IMR-90 (cell line): ENCODE results near the gene SLC6A11. TPM values are rescaled to one million over a fixed set of nuclear protein-coding genes. Genes with fewer than 3 reads are reported as not detected.

Experiments used
- ATAC-seq: fragments of 200-7000 bp; cut with Tn5 transposase; 2 replicates; pipeline ENCODE4 v1.9.1; 2020; ENCODE audit warnings: low read depth, mild to moderate bottlenecking, moderate library complexity
- BruUV-seq: library from RNA; stranded (reverse); fragments of 400-500 nt; replicated peaks from 2 replicates; lab custom pipeline; 2021; lab: Mats Ljungman, UMichigan
- CTCF ChIA-PET: fragments of 300-600 bp; formaldehyde crosslinking; extraction: SDS; loops from one replicate; lab custom pipeline; 2021; ENCODE audit warnings: antibody characterized with exemption; lab: Yijun Ruan, JAX
- POLR2A ChIA-PET: fragments of 300-600 bp; sonication (Branson Sonifier 250); formaldehyde crosslinking; loops from one replicate; lab custom pipeline; 2022; ENCODE audit warnings: antibody characterized with exemption; ENCODE audit not compliant: unreplicated experiment; lab: Charles Lee
- DNase-seq: peaks from one replicate; pipeline ENCODE4 v3.0.0; 2013
- H2AFZ ChIP-seq: replicated peaks from 2 replicates; pipeline ENCODE3; 2013; ENCODE audit warnings: low read length, mild to moderate bottlenecking; ENCODE audit not compliant: poor library complexity
- H2AK5ac ChIP-seq: 2 replicates; pipeline ENCODE4 v1.6.1; 2013; ENCODE audit warnings: low read depth, low read length, inconsistent platforms
- H2AK9ac ChIP-seq: replicated peaks from 2 replicates; pipeline ENCODE3; 2013; ENCODE audit warnings: mild to moderate bottlenecking, low read depth, low read length, moderate library complexity; ENCODE audit not compliant: poor library complexity
- H2BK120ac ChIP-seq: 2 replicates; pipeline ENCODE4 v1.6.1; 2013; ENCODE audit warnings: low read depth, low read length, inconsistent platforms
- H2BK15ac ChIP-seq: 3 replicates; pipeline ENCODE4 v1.6.1; 2013; ENCODE audit warnings: low read depth, low read length, inconsistent platforms
- H2BK20ac ChIP-seq: 2 replicates; pipeline ENCODE4 v1.6.1; 2013; ENCODE audit warnings: low read depth, mild to moderate bottlenecking, inconsistent platforms, low read length, moderate library complexity
- H2BK5ac ChIP-seq: 2 replicates; pipeline ENCODE4 v1.6.1; 2013; ENCODE audit warnings: mild to moderate bottlenecking, low read depth, low read length, inconsistent platforms; ENCODE audit not compliant: poor library complexity, severe bottlenecking
- H3K14ac ChIP-seq: replicated peaks from 2 replicates; pipeline ENCODE4 v1.6.1; 2013; ENCODE audit warnings: low read depth, low read length, inconsistent platforms
- H3K18ac ChIP-seq: 2 replicates; pipeline ENCODE4 v1.6.1; 2013; ENCODE audit warnings: low read depth, low read length, control low read depth
- H3K23ac ChIP-seq: 2 replicates; pipeline ENCODE4 v1.6.1; 2013; ENCODE audit warnings: low read depth, low read length, inconsistent platforms
- H3K27ac ChIP-seq: 2 replicates; pipeline ENCODE4 v1.5.1; 2013; ENCODE audit warnings: mild to moderate bottlenecking, control low read depth, low read length; ENCODE audit not compliant: insufficient read depth
- H3K27me3 ChIP-seq: 2 replicates; pipeline ENCODE4 v1.6.1; 2013; ENCODE audit warnings: low read length; ENCODE audit not compliant: control insufficient read depth, insufficient read depth
- H3K36me3 ChIP-seq: 2 replicates; pipeline ENCODE4 v1.6.1; 2013; ENCODE audit warnings: low read length, mixed read lengths; ENCODE audit not compliant: control insufficient read depth, insufficient read depth
- H3K4ac ChIP-seq: 2 replicates; pipeline ENCODE4 v1.6.1; 2013; ENCODE audit warnings: low read depth, low read length, inconsistent platforms
- H3K4me1 ChIP-seq: 2 replicates; pipeline ENCODE4 v1.6.1; 2013; ENCODE audit warnings: low read length, mixed read lengths; ENCODE audit not compliant: control insufficient read depth, insufficient read depth
- H3K4me2 ChIP-seq: 2 replicates; pipeline ENCODE4 v1.6.1; 2013; ENCODE audit warnings: low read depth, mild to moderate bottlenecking, control low read depth, low read length, moderate library complexity
- H3K4me3 ChIP-seq: 2 replicates; pipeline ENCODE4 v1.5.1; 2013; ENCODE audit warnings: low read depth, mild to moderate bottlenecking, control low read depth, low read length, moderate library complexity; ENCODE audit not compliant: insufficient read depth
- H3K56ac ChIP-seq: 2 replicates; pipeline ENCODE4 v1.6.1; 2013; ENCODE audit warnings: low read length, inconsistent platforms; ENCODE audit not compliant: insufficient read depth; ENCODE audit errors: extremely low read depth
- H3K79me1 ChIP-seq, 2 experiments: 2 replicates each; pipeline ENCODE4 v1.6.1; 2013; ENCODE audit warnings: low read length in 2 of 2, inconsistent platforms in 1 of 2, low read depth in 1 of 2
- H3K9ac ChIP-seq: 2 replicates; pipeline ENCODE4 v1.6.1; 2013; ENCODE audit warnings: low read depth, low read length, control low read depth
- H3K9me1 ChIP-seq: 2 replicates; pipeline ENCODE4 v1.6.1; 2013; ENCODE audit warnings: low read length, inconsistent platforms; ENCODE audit not compliant: insufficient read depth
- H3K9me3 ChIP-seq: 2 replicates; pipeline ENCODE4 v1.6.1; 2013; ENCODE audit warnings: low read length; ENCODE audit not compliant: control insufficient read depth, insufficient read depth
- H4K20me1 ChIP-seq: 2 replicates; pipeline ENCODE4 v1.6.1; 2013; ENCODE audit warnings: low read length, inconsistent platforms; ENCODE audit not compliant: insufficient read depth
- H4K5ac ChIP-seq: 2 replicates; pipeline ENCODE4 v1.6.1; 2013; ENCODE audit warnings: mild to moderate bottlenecking, low read depth, low read length, control low read depth
- H4K8ac ChIP-seq, 2 experiments: 2 replicates each; pipeline ENCODE4 v1.6.1; 2013; ENCODE audit warnings: low read depth in 2 of 2, low read length in 2 of 2, control low read depth in 1 of 2, inconsistent platforms in 1 of 2
- H4K91ac ChIP-seq: 2 replicates; pipeline ENCODE4 v1.6.1; 2013; ENCODE audit warnings: low read depth, low read length, inconsistent platforms; ENCODE audit not compliant: insufficient read depth
- BHLHE40 ChIP-seq: fragments of 150-350 bp; IDR thresholded peaks from 2 replicates; pipeline ENCODE4 v1.6.1; 2016; ENCODE audit warnings: mild to moderate bottlenecking, low read depth, low read length
- CEBPB ChIP-seq: IDR thresholded peaks from 2 replicates; pipeline ENCODE4 v1.6.1; 2012; ENCODE audit warnings: low read depth, low read length, improper control_type of control experiment
- CHD1 ChIP-seq: IDR thresholded peaks from 2 replicates; pipeline ENCODE4 v1.6.1; 2012; ENCODE audit warnings: low read depth, low read length, improper control_type of control experiment
- CTCF ChIP-seq: conservative IDR thresholded peaks from 2 replicates; pipeline ENCODE4 v1.5.1; 2012; ENCODE audit warnings: mild to moderate bottlenecking, low read depth, low read length, improper control_type of control experiment
- ELK1 ChIP-seq: fragments of 150-350 bp; IDR thresholded peaks from 2 replicates; pipeline ENCODE4 v1.6.1; 2016; ENCODE audit warnings: low read depth, mild to moderate bottlenecking, low read length, moderate library complexity, borderline replicate concordance
- FOS ChIP-seq: fragments of 150-350 bp; IDR thresholded peaks from 2 replicates; pipeline ENCODE4 v1.6.1; 2016; ENCODE audit warnings: low read depth, low read length
- MAFK ChIP-seq: IDR thresholded peaks from 2 replicates; pipeline ENCODE4 v1.6.1; 2012; ENCODE audit warnings: low read depth, low read length, improper control_type of control experiment
- MAZ ChIP-seq: IDR thresholded peaks from 2 replicates; pipeline ENCODE4 v1.6.1; 2012; ENCODE audit warnings: low read depth, mild to moderate bottlenecking, low read length, improper control_type of control experiment, moderate library complexity, borderline replicate concordance
- MXI1 ChIP-seq: IDR thresholded peaks from 2 replicates; pipeline ENCODE4 v1.6.1; 2012; ENCODE audit warnings: low read depth, mild to moderate bottlenecking, low read length, moderate library complexity, borderline replicate concordance
- NFE2L2 ChIP-seq: fragments of 150-350 bp; IDR thresholded peaks from 2 replicates; pipeline ENCODE4 v1.6.1; 2016; ENCODE audit warnings: low read depth, mild to moderate bottlenecking, low read length
- POLR2A ChIP-seq: IDR thresholded peaks from 2 replicates; pipeline ENCODE4 v1.6.1; 2012; ENCODE audit warnings: mild to moderate bottlenecking, low read depth, low read length
- RAD21 ChIP-seq: IDR thresholded peaks from 2 replicates; pipeline ENCODE4 v1.6.1; 2012; ENCODE audit warnings: low read length, improper control_type of control experiment
- RCOR1 ChIP-seq: IDR thresholded peaks from 2 replicates; pipeline ENCODE4 v1.6.1; 2012; ENCODE audit warnings: mild to moderate bottlenecking, low read length, improper control_type of control experiment; ENCODE audit not compliant: insufficient replicate concordance
- RFX5 ChIP-seq: IDR thresholded peaks from 2 replicates; pipeline ENCODE4 v1.8.0; 2012; ENCODE audit warnings: low read depth, mild to moderate bottlenecking, low read length, moderate library complexity
- SMC3 ChIP-seq: fragments of 150-350 bp; IDR thresholded peaks from 2 replicates; pipeline ENCODE4 v1.6.1; 2016; ENCODE audit warnings: low read depth, mild to moderate bottlenecking, antibody characterized with exemption, low read length, moderate library complexity
- USF2 ChIP-seq: fragments of 150-350 bp; IDR thresholded peaks from 2 replicates; pipeline ENCODE4 v1.6.1; 2017; ENCODE audit warnings: mild to moderate bottlenecking, antibody characterized with exemption, low read length, low read depth
- WGBS, 2 experiments: methylation state at CpG; one replicate each; pipeline versions ENCODE4 v1.1.5 to v1.1.7; 2013; ENCODE audit warnings: missing lambda C conversion rate in 2 of 2; ENCODE audit not compliant: insufficient read length in 1 of 2; ENCODE audit errors: extremely low coverage in 2 of 2; 5-methylcytosine and 5-hydroxymethylcytosine counted together
- dilution Hi-C: fragments of 300-500 bp; cut with HindIII; formaldehyde crosslinking; loops from one replicate; pipeline ENCODE4 v1.14.3; 2018; ENCODE audit warnings: low sequenced_read_pairs; ENCODE audit not compliant: unreplicated experiment
- in situ Hi-C: fragments of 300-500 bp; cut with MboI; formaldehyde crosslinking; loops from 3 replicates; pipeline ENCODE4 v1.14.3; 2019; ENCODE audit warnings: low sequenced_read_pairs, inconsistent platforms, mixed read lengths
- intact Hi-C: fragments of 100-400 bp; cut with micrococcal nuclease; formaldehyde crosslinking; loops from 2 replicates; pipeline ENCODE4 v1.10.0; 2022
- polyA plus RNA-seq, 3 experiments: library from polyadenylated mRNA; depleted of rRNA; stranded (reverse); fragments of >200 nt; gene quantifications; 2 replicates each; pipeline ENCODE4 v1.2.3, GENCODE V29; 2012; ENCODE audit warnings: low replicate concordance in 1 of 3
- total RNA-seq: library from RNA; depleted of rRNA; stranded (reverse); fragments of >200 nt; gene quantifications from 2 replicates; pipeline ENCODE4 v1.2.3, GENCODE V29; 2012

SLC6A11 gene
- total and polyA plus RNA-seq, 2 of the 4 experiments (the other 2 are of a cell fraction) = not detected

GRCh38 chr3:10980312-10980711 lies 164.3 kb downstream of the SLC6A11 start:
- H4K91ac ChIP-seq = no peak overlapping the region
- DNase-seq (no peak), ATAC-seq (no peak)
- no peak overlapping the region for H3K14ac ChIP-seq
- H2BK20ac ChIP-seq = no peak overlapping the region
- no peak overlapping the region for H2AK9ac ChIP-seq
- H3K79me1 ChIP-seq = no peaks in the 10 kb centered on the region
- no TSS peak for BruUV-seq
- intact Hi-C loops (no loop called here), dilution Hi-C loops (no loop called here), in situ Hi-C loops (no loop called here)
- H3K9ac ChIP-seq = no peak overlapping the region
- no peak overlapping the region for H4K8ac ChIP-seq
- no peak overlapping the region for H3K23ac ChIP-seq
- no peak overlapping the region for H2AFZ ChIP-seq
- H3K4me2 ChIP-seq = no peak overlapping the region
- peaks cover 17% of the 10 kb centered on the region for H3K27me3 ChIP-seq
- H4K20me1 ChIP-seq = no peaks in the 10 kb centered on the region
- H3K9me1 ChIP-seq = no peaks in the 10 kb centered on the region
- H3K4ac ChIP-seq = no peak overlapping the region
- H4K5ac ChIP-seq = no peak overlapping the region
- no peak overlapping the region for H2AK5ac ChIP-seq
- no peaks in the 10 kb centered on the region for H3K4me1 ChIP-seq
- TF ChIP-seq CHD1 (no peak), RFX5 (no peak), ELK1 (no peak), CTCF (no peak), RCOR1 (no peak), POLR2A (no peak), FOS (no peak), NFE2L2 (no peak), BHLHE40 (no peak), MAZ (no peak), CEBPB (no peak), RAD21 (no peak), USF2 (no peak), SMC3 (no peak), MXI1 (no peak), MAFK (no peak)
- H3K9me3 ChIP-seq = no peaks in the 10 kb centered on the region
- H3K27ac ChIP-seq = no peak overlapping the region
- no peak overlapping the region for H2BK120ac ChIP-seq
- ChIA-PET POLR2A (no interaction called here), CTCF (interaction anchor here (0.9 kb wide), 1 partner anchor 33 kb away, joined by 3 read pairs; no protein-coding TSS in a partner anchor)
- H3K18ac ChIP-seq = no peak overlapping the region
- no CpG with 5 or more reads among the region's 7 CpGs for WGBS, 2 experiments
- no peaks in the 10 kb centered on the region for H3K36me3 ChIP-seq
- H2BK5ac ChIP-seq = no peak overlapping the region
- no peak overlapping the region for H3K56ac ChIP-seq
- H2BK15ac ChIP-seq = no peak overlapping the region
- no peak overlapping the region for H3K4me3 ChIP-seq
